Measurements from ENCODE around the gene LPP.

Gene LPP

GRCh38 chr3:188170461-188171459, 16.8 kb downstream of the LPP start:
- DNase-seq (ENCODE audit: low read depth) = peak; percentile 36

GRCh38 chr3:188171682-188172467, 17.9 kb downstream of the LPP start:
- no peak for DNase-seq (ENCODE audit: low read depth)

- no peak for DNase-seq (ENCODE audit: low read depth)
Measured at GRCh38 chr3:188174317-188175044, 20.5 kb downstream of the LPP start.

- DNase-seq (ENCODE audit: low read depth) = no peak
Measured at GRCh38 chr3:188176476-188176875, 22.5 kb downstream of the LPP start.

GRCh38 chr3:188176884-188177283, 22.9 kb downstream of the LPP start:
- DNase-seq (ENCODE audit: low read depth) = no peak

- DNase-seq (ENCODE audit: low read depth) = no peak
Measured at GRCh38 chr3:188177721-188178120, 23.8 kb downstream of the LPP start.

GRCh38 chr3:188178293-188178936, 24.5 kb downstream of the LPP start:
- DNase-seq (ENCODE audit: low read depth) = no peak

- DNase-seq (ENCODE audit: low read depth) = no peak
Measured at GRCh38 chr3:188179006-188179966, 25.3 kb downstream of the LPP start.

GRCh38 chr3:188180114-188180513, 26.2 kb downstream of the LPP start:
- DNase-seq (ENCODE audit: low read depth) = no peak

- DNase-seq (ENCODE audit: low read depth) = no peak
Measured at GRCh38 chr3:188183452-188183851, 29.5 kb downstream of the LPP start.

GRCh38 chr3:188184160-188184559, 30.2 kb downstream of the LPP start:
- no peak for DNase-seq (ENCODE audit: low read depth)

- DNase-seq (ENCODE audit: low read depth) = no peak
Measured at GRCh38 chr3:188184649-188185048, 30.7 kb downstream of the LPP start.

GRCh38 chr3:188185717-188186251, 31.8 kb downstream of the LPP start:
- no peak for DNase-seq (ENCODE audit: low read depth)

- DNase-seq (ENCODE audit: low read depth) = no peak
Measured at GRCh38 chr3:188187053-188187452, 33.1 kb downstream of the LPP start.

GRCh38 chr3:188188911-188189310, 35.0 kb downstream of the LPP start:
- no peak for DNase-seq (ENCODE audit: low read depth)

- DNase-seq (ENCODE audit: low read depth) = no peak
Measured at GRCh38 chr3:188191460-188191859, 37.5 kb downstream of the LPP start.

GRCh38 chr3:188192034-188192433, 38.1 kb downstream of the LPP start:
- DNase-seq (ENCODE audit: low read depth) = no peak

GRCh38 chr3:188194332-188194731, 40.4 kb downstream of the LPP start:
- DNase-seq (ENCODE audit: low read depth) = no peak

GRCh38 chr3:188196232-188196990, 42.5 kb downstream of the LPP start:
- DNase-seq (ENCODE audit: low read depth) = no peak

Measured in activated T-cell treated with anti-CD3 and anti-CD28 coated beads for 48 hours (primary cell).